ENCODE data around the gene RBM33. TPM values are rescaled to one million over a fixed set of nuclear protein-coding genes. Genes with fewer than 3 reads are reported as not detected.
A peak's percentile ranks its signal among the peaks of the same experiment; 100 is the strongest.

RBM33 gene
- total RNA-seq, 1 donor from 2014 or later: 67.2 TPM

GRCh38 chr7:155647734-155648133, 3.3 kb downstream of the RBM33 start:
- no peak for TF ChIP-seq CTCF (conservative IDR thresholded peaks at IDR 0.05)
- Mint-ChIP-seq H3K9me3 (peaks cover 21% of the 10 kb centered on the region), H3K4me1 (ENCODE audit: unreplicated experiment) (peaks cover 24% of the 10 kb centered on the region), H3K27ac (no peak overlapping the region), H3K27me3 (no peaks in the 10 kb centered on the region), H3K36me3 (peaks cover 66% of the 10 kb centered on the region), H3K4me3 (peak overlapping the region; percentile 34)
- no peak for DNase-seq (ENCODE audit: extremely low spot score, unreplicated experiment)

- DNase-seq (ENCODE audit: extremely low spot score, unreplicated experiment): no peak
- peaks cover 17% of the 10 kb centered on the region for H3K4me1 Mint-ChIP-seq (ENCODE audit: unreplicated experiment)
- H3K4me3 Mint-ChIP-seq: no peak overlapping the region
- peaks cover 21% of the 10 kb centered on the region for H3K9me3 Mint-ChIP-seq
- no peak for TF ChIP-seq CTCF (conservative IDR thresholded peaks at IDR 0.05)
- no peak overlapping the region for H3K27ac Mint-ChIP-seq
- H3K27me3 Mint-ChIP-seq: no peaks in the 10 kb centered on the region
- peaks cover 59% of the 10 kb centered on the region for H3K36me3 Mint-ChIP-seq
Measured at GRCh38 chr7:155648752-155649339, 4.4 kb downstream of the RBM33 start.

GRCh38 chr7:155649588-155649987, 5.1 kb downstream of the RBM33 start:
- Mint-ChIP-seq H3K36me3 (peaks cover 55% of the 10 kb centered on the region), H3K4me1 (ENCODE audit: unreplicated experiment) (peaks cover 13% of the 10 kb centered on the region), H3K27ac (no peak overlapping the region), H3K9me3 (peaks cover 21% of the 10 kb centered on the region), H3K4me3 (peak overlapping the region; percentile 27), H3K27me3 (no peaks in the 10 kb centered on the region)
- DNase-seq (ENCODE audit: extremely low spot score, unreplicated experiment): no peak
- TF ChIP-seq CTCF (conservative IDR thresholded peaks at IDR 0.05): no peak

- H3K36me3 Mint-ChIP-seq: peaks cover 34% of the 10 kb centered on the region
- no peak for DNase-seq (ENCODE audit: extremely low spot score, unreplicated experiment)
- no peak overlapping the region for H3K27ac Mint-ChIP-seq
- H3K27me3 Mint-ChIP-seq: no peaks in the 10 kb centered on the region
- no peak overlapping the region for H3K4me3 Mint-ChIP-seq
- H3K4me1 Mint-ChIP-seq (ENCODE audit: unreplicated experiment): no peaks in the 10 kb centered on the region
- TF ChIP-seq CTCF (conservative IDR thresholded peaks at IDR 0.05): no peak
- peaks cover 21% of the 10 kb centered on the region for H3K9me3 Mint-ChIP-seq
Measured at GRCh38 chr7:155652156-155653114, 8.0 kb downstream of the RBM33 start.

- Mint-ChIP-seq H3K36me3 (peaks cover 23% of the 10 kb centered on the region), H3K9me3 (peaks cover 14% of the 10 kb centered on the region), H3K27me3 (no peaks in the 10 kb centered on the region), H3K4me3 (no peak overlapping the region), H3K27ac (no peak overlapping the region), H3K4me1 (ENCODE audit: unreplicated experiment) (no peaks in the 10 kb centered on the region)
- no peak for DNase-seq (ENCODE audit: extremely low spot score, unreplicated experiment)
- no peak for TF ChIP-seq CTCF (conservative IDR thresholded peaks at IDR 0.05)
Measured at GRCh38 chr7:155653803-155654202, 9.3 kb downstream of the RBM33 start.

Data from type B pancreatic cell (in vitro differentiated cells).